Measurements from ENCODE around the gene UTP14A.
A peak's percentile ranks its signal among the peaks of the same experiment; 100 is the strongest.

The UTP14A gene

GRCh38 chrX:129953334-129953648, 47.3 kb downstream of the UTP14A start:
- no peak for DNase-seq

- no peak for DNase-seq
Measured at GRCh38 chrX:129953881-129954280, 47.9 kb downstream of the UTP14A start.

DNA sequence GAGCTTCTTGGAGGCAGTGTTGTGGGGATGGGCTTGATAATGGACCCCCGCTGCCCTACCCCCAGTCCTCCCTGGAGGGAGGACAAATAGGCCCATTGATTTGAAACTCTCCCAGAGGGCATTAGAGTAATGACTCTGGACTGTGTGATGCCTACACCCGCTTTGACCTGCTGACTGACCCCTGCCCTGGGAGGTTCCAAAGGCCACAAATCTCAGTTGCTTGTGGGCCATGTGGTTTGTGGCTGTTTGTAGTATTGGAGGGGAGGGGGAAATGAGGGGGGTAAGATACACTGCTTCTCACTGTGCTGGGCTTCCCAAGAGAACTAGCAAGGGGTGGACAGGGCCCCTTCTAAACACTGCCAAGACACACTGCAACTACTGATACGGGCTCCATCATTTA, 48.8 kb downstream of the UTP14A start:
- DNase-seq: no peak

DNA sequence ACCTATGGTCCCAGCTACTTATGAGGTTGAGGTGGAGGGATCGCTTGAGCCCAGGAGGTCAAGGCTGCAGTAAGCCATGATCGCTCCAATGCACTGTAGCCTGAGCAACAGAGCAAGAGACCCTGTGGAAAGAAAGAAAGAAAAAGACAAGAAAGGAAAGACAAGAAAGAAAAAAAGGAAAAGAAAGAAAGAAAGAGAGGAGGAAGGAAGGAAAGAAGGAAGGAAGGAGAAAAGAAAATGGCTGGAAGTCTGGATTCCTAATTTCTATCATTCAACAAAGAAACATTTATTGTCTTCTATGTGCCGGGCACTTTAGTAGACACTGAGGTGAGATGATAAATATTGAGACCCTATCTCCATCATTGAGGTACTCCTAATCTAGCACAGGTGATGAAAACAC, 49.7 kb downstream of the UTP14A start:
- DNase-seq: no peak

- DNase-seq: no peak
Measured at GRCh38 chrX:129956145-129956544, 50.2 kb downstream of the UTP14A start.

DNA sequence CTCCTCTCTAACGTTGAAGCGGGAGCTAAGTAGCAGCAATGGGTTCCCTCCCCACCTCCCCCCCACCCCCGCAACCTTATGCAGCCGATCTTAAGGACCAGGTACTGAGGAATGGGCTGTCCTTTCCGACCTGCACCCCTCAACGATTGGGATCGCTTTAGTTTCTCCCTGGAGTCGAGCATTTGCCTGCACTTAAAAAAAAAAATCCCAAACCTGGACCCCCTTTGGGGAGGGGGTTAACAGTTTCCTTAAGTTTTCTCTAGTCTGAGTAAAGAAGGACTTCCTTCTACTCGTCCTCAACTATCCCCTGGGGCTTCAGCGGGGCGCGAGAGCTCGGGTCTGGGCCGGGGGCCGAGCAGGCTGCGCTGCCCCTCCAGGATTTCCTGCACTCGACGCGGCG, 50.8 kb downstream of the UTP14A start:
- no peak for DNase-seq

DNA sequence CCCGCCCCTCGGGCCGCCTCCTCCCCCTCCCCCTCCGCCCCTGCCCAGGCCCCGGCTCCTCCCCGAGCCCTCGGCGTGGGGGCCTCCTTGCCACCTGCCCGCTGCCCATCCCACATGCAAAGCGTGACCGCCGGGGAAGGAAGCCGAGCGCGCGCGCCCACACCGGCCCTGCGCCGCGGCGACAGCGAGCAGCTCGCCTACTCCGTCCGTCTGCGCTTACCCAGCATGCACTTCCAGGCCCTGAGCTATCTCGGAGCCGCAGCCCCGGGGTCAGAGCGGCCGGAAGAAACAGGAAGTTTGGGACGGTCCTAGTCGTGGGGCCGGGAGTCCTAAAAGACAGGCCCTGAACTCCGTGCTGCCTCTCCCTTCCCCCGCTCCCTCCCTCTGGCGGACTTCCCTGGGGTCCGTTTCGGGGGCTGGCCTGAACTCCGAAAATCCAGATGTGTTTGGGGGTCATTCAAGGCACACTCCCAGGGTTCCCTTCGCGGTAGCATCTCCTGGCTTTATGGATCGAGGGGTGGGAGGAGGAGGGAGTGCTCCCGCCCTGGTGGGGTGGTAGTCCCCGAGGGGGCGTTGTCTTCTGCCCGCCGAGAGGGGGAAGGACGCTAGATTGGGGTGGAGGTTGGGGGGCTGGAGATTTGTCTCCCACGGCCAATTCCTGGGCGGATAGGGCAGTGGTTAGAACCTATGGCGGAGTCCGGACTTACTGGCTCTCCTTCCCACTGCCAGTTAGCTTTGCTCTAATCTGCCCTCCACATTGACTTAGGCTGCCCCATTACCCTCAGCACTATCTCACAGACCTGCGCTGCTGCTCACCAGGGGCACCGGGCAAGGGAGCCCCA, 51.5 kb downstream of the UTP14A start:
- DNase-seq: no peak

GRCh38 chrX:129958083-129958465, 52.1 kb downstream of the UTP14A start:
- DNase-seq: no peak

DNA sequence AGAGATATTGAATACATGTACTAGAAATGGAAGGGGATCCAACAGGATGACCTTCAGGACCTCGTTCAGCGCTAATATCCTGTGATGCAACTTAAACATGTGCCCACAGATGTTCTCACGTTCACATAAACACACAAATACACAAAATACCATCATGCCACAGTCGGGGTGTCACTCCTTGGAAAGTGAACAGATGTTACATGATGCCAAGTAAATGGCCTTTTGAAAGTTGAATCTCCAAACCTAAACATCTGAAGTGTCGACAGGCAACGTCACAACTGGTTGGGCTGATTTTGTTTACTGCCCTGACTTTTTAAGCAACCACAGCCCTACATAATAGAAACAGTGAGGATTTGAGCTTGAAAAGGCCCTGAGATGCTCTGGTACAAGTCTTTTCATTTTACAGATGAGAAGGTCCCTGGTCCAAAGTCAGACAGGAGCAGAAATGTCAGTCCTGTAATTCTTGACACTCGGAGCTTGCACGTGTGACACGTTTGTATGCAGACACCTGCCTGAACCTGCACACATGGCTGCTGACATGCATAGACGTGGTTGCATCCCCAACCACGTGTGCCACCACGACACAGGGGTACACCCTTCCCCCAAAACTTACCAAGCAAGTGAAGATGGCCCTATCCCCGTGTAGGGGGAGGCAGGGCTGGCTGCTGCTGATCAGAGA, 53.0 kb downstream of the UTP14A start:
- DNase-seq: no peak

DNA sequence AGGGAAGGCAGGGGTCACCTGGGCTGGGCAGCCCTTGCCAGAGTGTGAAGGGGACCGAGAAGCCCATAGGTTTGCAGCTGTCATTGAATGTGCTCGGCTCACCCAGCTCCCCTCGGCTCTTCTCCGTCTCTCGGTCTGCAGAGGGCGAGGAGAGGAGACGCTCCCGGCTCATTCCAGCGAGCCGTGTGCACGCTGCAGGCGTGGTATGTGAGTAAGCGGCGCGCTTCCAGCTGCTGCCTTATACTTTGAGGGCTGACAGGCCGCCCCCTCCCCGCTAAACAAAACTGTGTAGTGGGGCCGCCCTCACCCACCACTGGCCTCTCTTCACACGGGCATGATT, 53.5 kb downstream of the UTP14A start:
- DNase-seq: no peak

GRCh38 chrX:129961180-129962083, 55.5 kb downstream of the UTP14A start:
- peak; percentile 34 for DNase-seq

GRCh38 chrX:129963729-129964128, 57.8 kb downstream of the UTP14A start:
- no peak for DNase-seq

GRCh38 chrX:129965166-129965565, 59.2 kb downstream of the UTP14A start:
- DNase-seq: no peak

DNA sequence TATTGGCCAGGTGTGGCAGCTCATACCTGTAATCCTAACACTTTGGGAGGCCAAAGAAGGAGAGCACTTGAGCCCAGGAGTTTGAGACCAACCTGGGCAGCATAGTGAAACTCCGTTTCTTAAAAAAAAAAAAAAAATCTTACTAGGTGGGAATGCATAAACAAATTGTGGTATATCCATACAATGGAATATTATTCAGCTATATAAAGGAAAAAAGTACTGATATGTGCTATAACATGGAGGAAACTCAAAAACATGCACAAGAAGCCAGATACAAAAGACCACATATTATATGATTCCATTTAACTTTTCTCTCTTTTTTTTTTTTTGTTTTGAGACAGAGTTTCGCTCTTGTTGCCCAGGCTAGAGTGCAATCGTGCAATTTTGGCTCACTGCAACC, 63.0 kb downstream of the UTP14A start:
- DNase-seq: no peak

GRCh38 chrX:129976441-129976840, 70.5 kb downstream of the UTP14A start:
- DNase-seq: no peak
